ENCODE measurements around the gene C10orf120.
A peak's percentile ranks its signal among the peaks of the same experiment; 100 is the strongest.

The C10orf120 gene

GRCh38 chr10:122725006-122725405, 25.4 kb upstream of the C10orf120 start:
- Histone ChIP-seq H3K4me2 (ENCODE audit: low read length) (no peak overlapping the region), H3K9ac (ENCODE audit: low read depth, low read length) (no peak overlapping the region), H3K4me1 (ENCODE audit: control insufficient read depth, insufficient read depth, low read length) (no peaks in the 10 kb centered on the region), H3K9me3 (replicated peaks; ENCODE audit: low read length) (no peaks in the 10 kb centered on the region), H3K36me3 (ENCODE audit: insufficient read depth, low read length) (no peaks in the 10 kb centered on the region), H3K4me3 (ENCODE audit: low read length) (no peak overlapping the region), H3K27me3 (ENCODE audit: control insufficient read depth, insufficient read depth, low read length) (peaks cover 40% of the 10 kb centered on the region)

- H3K9me3 ChIP-seq (replicated peaks; ENCODE audit: low read length), result no peaks in the 10 kb centered on the region
- no peaks in the 10 kb centered on the region for H3K36me3 ChIP-seq (ENCODE audit: insufficient read depth, low read length)
- H3K9ac ChIP-seq (ENCODE audit: low read depth, low read length), result no peak overlapping the region
- no peak overlapping the region for H3K4me3 ChIP-seq (ENCODE audit: low read length)
- H3K27me3 ChIP-seq (ENCODE audit: control insufficient read depth, insufficient read depth, low read length), result peaks cover 62% of the 10 kb centered on the region
- H3K4me1 ChIP-seq (ENCODE audit: control insufficient read depth, insufficient read depth, low read length), result no peaks in the 10 kb centered on the region
- H3K4me2 ChIP-seq (ENCODE audit: low read length), result no peak overlapping the region
Measured at GRCh38 chr10:122721111-122721510, 21.5 kb upstream of the C10orf120 start.

GRCh38 chr10:122716025-122716424, 16.4 kb upstream of the C10orf120 start:
- no peak overlapping the region for H3K9ac ChIP-seq (ENCODE audit: low read depth, low read length)
- no peaks in the 10 kb centered on the region for H3K9me3 ChIP-seq (replicated peaks; ENCODE audit: low read length)
- peaks cover 74% of the 10 kb centered on the region for H3K27me3 ChIP-seq (ENCODE audit: control insufficient read depth, insufficient read depth, low read length)
- no peak overlapping the region for H3K4me3 ChIP-seq (ENCODE audit: low read length)
- no peak overlapping the region for H3K4me2 ChIP-seq (ENCODE audit: low read length)
- no peaks in the 10 kb centered on the region for H3K4me1 ChIP-seq (ENCODE audit: control insufficient read depth, insufficient read depth, low read length)
- no peaks in the 10 kb centered on the region for H3K36me3 ChIP-seq (ENCODE audit: insufficient read depth, low read length)

GRCh38 chr10:122715576-122715975, 15.9 kb upstream of the C10orf120 start:
- Histone ChIP-seq H3K9ac (ENCODE audit: low read depth, low read length) (no peak overlapping the region), H3K27me3 (ENCODE audit: control insufficient read depth, insufficient read depth, low read length) (peaks cover 75% of the 10 kb centered on the region), H3K4me2 (ENCODE audit: low read length) (no peak overlapping the region), H3K9me3 (replicated peaks; ENCODE audit: low read length) (no peaks in the 10 kb centered on the region), H3K36me3 (ENCODE audit: insufficient read depth, low read length) (no peaks in the 10 kb centered on the region), H3K4me1 (ENCODE audit: control insufficient read depth, insufficient read depth, low read length) (no peaks in the 10 kb centered on the region), H3K4me3 (ENCODE audit: low read length) (no peak overlapping the region)

- H3K27me3 ChIP-seq (ENCODE audit: control insufficient read depth, insufficient read depth, low read length), result peaks cover 72% of the 10 kb centered on the region
- no peaks in the 10 kb centered on the region for H3K36me3 ChIP-seq (ENCODE audit: insufficient read depth, low read length)
- H3K4me1 ChIP-seq (ENCODE audit: control insufficient read depth, insufficient read depth, low read length), result no peaks in the 10 kb centered on the region
- no peaks in the 10 kb centered on the region for H3K9me3 ChIP-seq (replicated peaks; ENCODE audit: low read length)
- peak overlapping the region; percentile 23 for H3K4me2 ChIP-seq (ENCODE audit: low read length)
- H3K4me3 ChIP-seq (ENCODE audit: low read length), result no peak overlapping the region
- H3K9ac ChIP-seq (ENCODE audit: low read depth, low read length), result no peak overlapping the region
Measured at GRCh38 chr10:122713091-122713885, 13.6 kb upstream of the C10orf120 start.

- Histone ChIP-seq H3K36me3 (ENCODE audit: insufficient read depth, low read length) (no peaks in the 10 kb centered on the region), H3K4me2 (ENCODE audit: low read length) (no peak overlapping the region), H3K4me1 (ENCODE audit: control insufficient read depth, insufficient read depth, low read length) (no peaks in the 10 kb centered on the region), H3K4me3 (ENCODE audit: low read length) (no peak overlapping the region), H3K9ac (ENCODE audit: low read depth, low read length) (no peak overlapping the region), H3K27me3 (ENCODE audit: control insufficient read depth, insufficient read depth, low read length) (peaks cover 48% of the 10 kb centered on the region), H3K9me3 (replicated peaks; ENCODE audit: low read length) (no peaks in the 10 kb centered on the region)
Measured at GRCh38 chr10:122710576-122710975, 10.9 kb upstream of the C10orf120 start.

- H3K36me3 ChIP-seq (ENCODE audit: insufficient read depth, low read length), result no peaks in the 10 kb centered on the region
- H3K27me3 ChIP-seq (ENCODE audit: control insufficient read depth, insufficient read depth, low read length), result peaks cover 42% of the 10 kb centered on the region
- no peaks in the 10 kb centered on the region for H3K9me3 ChIP-seq (replicated peaks; ENCODE audit: low read length)
- no peaks in the 10 kb centered on the region for H3K4me1 ChIP-seq (ENCODE audit: control insufficient read depth, insufficient read depth, low read length)
- no peak overlapping the region for H3K4me2 ChIP-seq (ENCODE audit: low read length)
- no peak overlapping the region for H3K4me3 ChIP-seq (ENCODE audit: low read length)
- no peak overlapping the region for H3K9ac ChIP-seq (ENCODE audit: low read depth, low read length)
Measured at GRCh38 chr10:122709971-122710370, 10.3 kb upstream of the C10orf120 start.

- H3K27me3 ChIP-seq (ENCODE audit: control insufficient read depth, insufficient read depth, low read length), result peaks cover 34% of the 10 kb centered on the region
- H3K4me2 ChIP-seq (ENCODE audit: low read length), result no peak overlapping the region
- H3K4me1 ChIP-seq (ENCODE audit: control insufficient read depth, insufficient read depth, low read length), result no peaks in the 10 kb centered on the region
- H3K9ac ChIP-seq (ENCODE audit: low read depth, low read length), result no peak overlapping the region
- H3K9me3 ChIP-seq (replicated peaks; ENCODE audit: low read length), result no peaks in the 10 kb centered on the region
- H3K36me3 ChIP-seq (ENCODE audit: insufficient read depth, low read length), result no peaks in the 10 kb centered on the region
- H3K4me3 ChIP-seq (ENCODE audit: low read length), result no peak overlapping the region
Measured at GRCh38 chr10:122707535-122707934, 7.9 kb upstream of the C10orf120 start.

- Histone ChIP-seq H3K36me3 (ENCODE audit: insufficient read depth, low read length) (no peaks in the 10 kb centered on the region), H3K4me3 (ENCODE audit: low read length) (no peak overlapping the region), H3K9me3 (replicated peaks; ENCODE audit: low read length) (no peaks in the 10 kb centered on the region), H3K27me3 (ENCODE audit: control insufficient read depth, insufficient read depth, low read length) (peaks cover 29% of the 10 kb centered on the region), H3K9ac (ENCODE audit: low read depth, low read length) (no peak overlapping the region), H3K4me2 (ENCODE audit: low read length) (no peak overlapping the region), H3K4me1 (ENCODE audit: control insufficient read depth, insufficient read depth, low read length) (no peaks in the 10 kb centered on the region)
Measured at GRCh38 chr10:122706947-122707346, 7.3 kb upstream of the C10orf120 start.

- H3K4me1 ChIP-seq (ENCODE audit: control insufficient read depth, insufficient read depth, low read length), result no peaks in the 10 kb centered on the region
- no peaks in the 10 kb centered on the region for H3K9me3 ChIP-seq (replicated peaks; ENCODE audit: low read length)
- no peaks in the 10 kb centered on the region for H3K36me3 ChIP-seq (ENCODE audit: insufficient read depth, low read length)
- no peak overlapping the region for H3K4me2 ChIP-seq (ENCODE audit: low read length)
- no peak overlapping the region for H3K4me3 ChIP-seq (ENCODE audit: low read length)
- H3K27me3 ChIP-seq (ENCODE audit: control insufficient read depth, insufficient read depth, low read length), result peaks cover 25% of the 10 kb centered on the region
- no peak overlapping the region for H3K9ac ChIP-seq (ENCODE audit: low read depth, low read length)
Measured at GRCh38 chr10:122706467-122706866, 6.8 kb upstream of the C10orf120 start.

- Histone ChIP-seq H3K4me1 (ENCODE audit: control insufficient read depth, insufficient read depth, low read length) (no peaks in the 10 kb centered on the region), H3K9ac (ENCODE audit: low read depth, low read length) (no peak overlapping the region), H3K4me3 (ENCODE audit: low read length) (no peak overlapping the region), H3K4me2 (ENCODE audit: low read length) (no peak overlapping the region), H3K36me3 (ENCODE audit: insufficient read depth, low read length) (no peaks in the 10 kb centered on the region), H3K9me3 (replicated peaks; ENCODE audit: low read length) (no peaks in the 10 kb centered on the region), H3K27me3 (ENCODE audit: control insufficient read depth, insufficient read depth, low read length) (peaks cover 8% of the 10 kb centered on the region)
Measured at GRCh38 chr10:122703483-122704448, 4.1 kb upstream of the C10orf120 start.

All from skeletal muscle satellite cell (primary cell).